PC-9 (cell line): ENCODE data around the gene TRMT112. TPM values are rescaled to one million over a fixed set of nuclear protein-coding genes. Genes with fewer than 3 reads are reported as not detected.

Source experiments
- BruUV-seq: library from RNA; stranded (reverse); fragments of 400-500 nt; replicated peaks from 2 replicates; lab custom pipeline; 2021; lab: Mats Ljungman, UMichigan
- CTCF ChIA-PET: fragments of 300-600 bp; sonication (Branson Sonifier 250); formaldehyde crosslinking; loops from one replicate; lab custom pipeline; 2022; ENCODE audit warnings: antibody characterized with exemption; lab: Charles Lee
- POLR2A ChIA-PET: fragments of 300-600 bp; sonication (Branson Sonifier 250); formaldehyde crosslinking; loops from one replicate; lab custom pipeline; 2022; ENCODE audit warnings: antibody characterized with exemption; ENCODE audit not compliant: unreplicated experiment; lab: Charles Lee
- DNase-seq, 2 experiments: peaks; one replicate each; pipeline versions ENCODE4 v3.0.0 to v3.0.0-alpha.2; 2015 to 2022; ENCODE audit warnings: mixed read lengths in 1 of 2
- H2AFZ ChIP-seq: fragments of 200-600 bp; sonication (generic); 2 replicates; pipeline ENCODE4 v1.8.1; 2017; ENCODE audit warnings: antibody characterized with exemption
- H3F3A ChIP-seq: fragments of 200-600 bp; sonication (generic); 2 replicates; pipeline ENCODE4 v1.8.1; 2017; ENCODE audit warnings: antibody characterized with exemption, mild to moderate bottlenecking, low read depth; ENCODE audit not compliant: insufficient read depth
- H3K27ac ChIP-seq: fragments of 200-600 bp; sonication (generic); 2 replicates; pipeline ENCODE4 v1.6.1; 2016; ENCODE audit warnings: mixed run types
- H3K27me3 ChIP-seq: fragments of 200-600 bp; sonication (generic); 2 replicates; pipeline ENCODE4 v1.6.1; 2016; ENCODE audit warnings: low read depth, mixed run types; ENCODE audit not compliant: insufficient read depth
- H3K36me3 ChIP-seq: fragments of 200-600 bp; sonication (generic); 2 replicates; pipeline ENCODE4 v1.6.1; 2016; ENCODE audit warnings: low read depth, mixed run types
- H3K4me1 ChIP-seq: fragments of 200-600 bp; sonication (generic); replicated peaks from 2 replicates; pipeline ENCODE4 v1.6.1; 2016; ENCODE audit warnings: mixed run types; ENCODE audit not compliant: insufficient read depth
- H3K4me2 ChIP-seq: fragments of 200-600 bp; sonication (generic); 2 replicates; pipeline ENCODE4 v1.6.1; 2017; ENCODE audit warnings: mixed run types
- H3K4me3 ChIP-seq: fragments of 200-600 bp; sonication (generic); 2 replicates; pipeline ENCODE4 v1.6.1; 2016; ENCODE audit warnings: mixed run types
- H3K79me2 ChIP-seq: fragments of 200-600 bp; sonication (generic); 2 replicates; pipeline ENCODE4 v1.6.1; 2017; ENCODE audit warnings: low read depth, mixed run types
- H3K9me2 ChIP-seq: fragments of 200-600 bp; sonication (generic); 2 replicates; pipeline ENCODE4 v1.8.1; 2017; ENCODE audit warnings: mild to moderate bottlenecking; ENCODE audit not compliant: insufficient read depth
- H3K9me3 ChIP-seq: fragments of 200-600 bp; sonication (generic); 2 replicates; pipeline ENCODE4 v1.8.1; 2016; ENCODE audit warnings: low read depth; ENCODE audit not compliant: insufficient read depth
- H4K20me1 ChIP-seq: fragments of 200-600 bp; sonication (generic); 2 replicates; pipeline ENCODE4 v1.8.1; 2017; ENCODE audit not compliant: insufficient read depth
- EZH2 ChIP-seq: fragments of 200-600 bp; sonication (generic); IDR thresholded peaks from 2 replicates; pipeline ENCODE4 v1.8.0; 2017; ENCODE audit warnings: antibody characterized with exemption, low read depth
- intact Hi-C: fragments of 100-400 bp; cut with micrococcal nuclease; formaldehyde crosslinking; loops from one replicate; pipeline ENCODE4 v1.10.0; 2022; ENCODE audit not compliant: unreplicated experiment
- total RNA-seq: library from RNA; stranded (reverse); gene quantifications from 2 replicates; pipeline ENCODE4 v1.2.3, GENCODE V29; 2021
- TF ChIP-seq, protein P1 (sequence below): fragments of 200-600 bp; sonication (generic); conservative IDR thresholded peaks from 2 replicates; pipeline ENCODE4 v1.6.1; 2017; ENCODE audit warnings: mixed run types, antibody characterized with exemption, mild to moderate bottlenecking, moderate library complexity

TRMT112 gene
- total RNA-seq, 1 experiment from 2014 or later, result 275 TPM

GRCh38 chr11:64306563-64306875 lies 10.8 kb downstream of the TRMT112 start:
- Histone ChIP-seq H3K27ac (peak overlapping the region; percentile 67), H3K27me3 (no peaks in the 10 kb centered on the region), H3K9me3 (no peaks in the 10 kb centered on the region), H3K36me3 (0 out of 2 replicates have a peak, but pooled peaks cover 8% of the 10 kb centered on the region), H3K4me2 (peak overlapping the region; percentile 94), H3K4me3 (peak overlapping the region; percentile 77), H4K20me1 (peaks cover 4% of the 10 kb centered on the region), H3K9me2 (no peaks in the 10 kb centered on the region), H2AFZ (peak overlapping the region; percentile 64), H3F3A (peaks cover 23% of the 10 kb centered on the region; the same call in 1 of the 2 replicates), H3K79me2 (peaks cover 39% of the 10 kb centered on the region), H3K4me1 (peaks cover 24% of the 10 kb centered on the region)
- intact Hi-C loops, result loop anchor here (1.0 to 10.0 kb wide), 4 partner anchors 26 to 472 kb away; partner anchors contain the start of genes COX8A and MARK2
- TSS peak; percentile 51 for BruUV-seq
- TF ChIP-seq, protein P1, sequence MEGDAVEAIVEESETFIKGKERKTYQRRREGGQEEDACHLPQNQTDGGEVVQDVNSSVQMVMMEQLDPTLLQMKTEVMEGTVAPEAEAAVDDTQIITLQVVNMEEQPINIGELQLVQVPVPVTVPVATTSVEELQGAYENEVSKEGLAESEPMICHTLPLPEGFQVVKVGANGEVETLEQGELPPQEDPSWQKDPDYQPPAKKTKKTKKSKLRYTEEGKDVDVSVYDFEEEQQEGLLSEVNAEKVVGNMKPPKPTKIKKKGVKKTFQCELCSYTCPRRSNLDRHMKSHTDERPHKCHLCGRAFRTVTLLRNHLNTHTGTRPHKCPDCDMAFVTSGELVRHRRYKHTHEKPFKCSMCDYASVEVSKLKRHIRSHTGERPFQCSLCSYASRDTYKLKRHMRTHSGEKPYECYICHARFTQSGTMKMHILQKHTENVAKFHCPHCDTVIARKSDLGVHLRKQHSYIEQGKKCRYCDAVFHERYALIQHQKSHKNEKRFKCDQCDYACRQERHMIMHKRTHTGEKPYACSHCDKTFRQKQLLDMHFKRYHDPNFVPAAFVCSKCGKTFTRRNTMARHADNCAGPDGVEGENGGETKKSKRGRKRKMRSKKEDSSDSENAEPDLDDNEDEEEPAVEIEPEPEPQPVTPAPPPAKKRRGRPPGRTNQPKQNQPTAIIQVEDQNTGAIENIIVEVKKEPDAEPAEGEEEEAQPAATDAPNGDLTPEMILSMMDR, result no peak
- no peak for TF ChIP-seq EZH2
- ChIA-PET CTCF (interaction anchor here (0.6 kb wide), 1 partner anchor 96 kb away, joined by 3 read pairs; no protein-coding TSS in a partner anchor), POLR2A (interaction anchor here (0.6 kb wide), 1 partner anchor 21 kb away, joined by 3 read pairs; no protein-coding TSS in a partner anchor)
- no peak for DNase-seq

DNA sequence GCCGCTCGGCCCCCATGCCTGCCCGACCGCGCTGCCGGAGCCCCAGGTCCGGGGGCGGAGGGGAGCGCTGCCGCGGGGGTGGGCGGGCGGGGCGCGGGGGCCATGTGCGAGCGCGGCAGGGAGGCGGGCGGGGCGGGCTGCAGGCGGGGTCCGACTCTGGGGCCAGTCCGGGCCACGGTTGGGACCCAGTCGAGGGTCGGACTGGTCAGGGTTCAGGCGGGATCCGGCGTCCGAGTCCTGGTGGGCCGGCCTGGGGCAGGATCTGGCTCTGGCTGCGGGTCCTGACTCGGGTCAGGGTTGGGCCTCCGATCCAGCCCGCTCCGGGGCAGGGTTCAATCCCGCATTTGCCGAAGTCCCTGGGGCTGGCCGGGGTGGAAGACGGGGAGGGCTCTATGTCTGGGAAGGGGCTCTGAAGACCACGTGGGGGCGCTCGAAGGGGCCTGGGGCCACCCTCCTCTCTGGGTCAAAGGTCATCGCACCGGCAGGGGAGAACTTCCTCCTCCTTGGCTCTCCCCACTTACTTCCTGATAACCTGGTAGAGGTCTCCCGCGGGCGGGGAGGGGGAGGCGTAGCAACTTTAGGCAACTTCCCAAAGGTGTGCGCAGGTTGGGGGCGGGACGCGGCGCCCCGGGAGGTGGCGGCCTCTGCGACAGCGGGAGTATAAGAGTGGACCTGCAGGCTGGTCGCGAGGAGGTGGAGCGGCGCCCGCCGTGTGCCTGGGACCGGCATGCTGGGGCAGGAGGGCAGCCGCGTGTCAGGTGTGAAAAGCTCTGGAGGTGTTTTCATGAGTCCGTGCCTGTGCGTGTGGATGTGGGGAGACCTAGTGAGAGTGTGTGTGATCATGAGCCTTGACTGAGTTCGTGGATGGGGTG lies 11.4 kb downstream of the TRMT112 start:
- Histone ChIP-seq H3K27ac (peak overlapping the region; percentile 67), H3K4me2 (peak overlapping the region; percentile 94), H3K9me2 (no peaks in the 10 kb centered on the region), H4K20me1 (peaks cover 4% of the 10 kb centered on the region), H2AFZ (peak overlapping the region; percentile 64), H3F3A (peaks cover 24% of the 10 kb centered on the region; the same call in 1 of the 2 replicates), H3K27me3 (no peaks in the 10 kb centered on the region), H3K4me3 (peak overlapping the region; percentile 77), H3K4me1 (peaks cover 27% of the 10 kb centered on the region), H3K36me3 (0 out of 2 replicates have a peak, but pooled peaks cover 7% of the 10 kb centered on the region), H3K79me2 (peaks cover 34% of the 10 kb centered on the region), H3K9me3 (no peaks in the 10 kb centered on the region)
- ChIA-PET POLR2A (interaction anchor here (0.6 to 1.2 kb wide), 6 partner anchors 12 to 304 kb away, joined by 3 to 23 read pairs (median 6); partner anchors contain the start of genes PRDX5 and TRMT112), CTCF (interaction anchor here (0.6 to 1.5 kb wide), 3 partner anchors 12 to 96 kb away, joined by 3 to 20 read pairs (median 5); partner anchors contain the start of gene TRMT112)
- intact Hi-C loops, result loop anchor here (1.0 to 10.0 kb wide), 9 partner anchors 13 to 471 kb away; partner anchors contain the start of genes BAD, COX8A, FKBP2 and MARK2
- peak; percentile 88 to 94 for DNase-seq
- BruUV-seq, result no TSS peak
- TF ChIP-seq EZH2, result no peak
- TF ChIP-seq, protein P1, result peak; percentile 51; the same call in 1 of the 2 replicates

DNA sequence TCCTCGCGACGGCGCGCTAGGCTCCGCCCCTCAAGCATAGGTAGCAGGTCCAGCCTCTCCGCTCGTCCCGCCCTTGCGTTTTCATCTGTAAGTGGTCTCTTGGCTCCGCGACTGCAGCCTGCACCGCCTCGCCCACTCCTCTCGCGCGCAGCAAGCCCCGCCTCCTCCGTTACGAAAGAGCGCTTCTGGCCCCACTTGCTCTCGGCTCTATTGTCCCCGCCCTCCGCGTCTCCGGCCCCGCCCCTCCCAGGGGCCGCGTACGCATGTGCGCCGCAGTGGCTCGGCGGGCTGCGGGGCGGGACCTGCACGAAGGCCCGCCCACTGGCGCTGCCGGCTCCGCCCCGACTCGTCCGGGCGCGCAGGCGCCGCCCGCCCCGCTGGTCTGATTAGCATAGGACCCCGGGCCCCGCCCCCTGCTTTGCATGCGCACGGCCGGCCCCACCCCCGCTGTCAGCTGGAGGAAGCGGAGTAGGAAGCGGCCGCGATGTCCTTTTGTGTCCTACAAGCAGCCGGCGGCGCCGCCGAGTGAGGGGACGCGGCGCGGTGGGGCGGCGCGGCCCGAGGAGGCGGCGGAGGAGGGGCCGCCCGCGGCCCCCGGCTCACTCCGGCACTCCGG lies 12.2 kb downstream of the TRMT112 start, which contains the start of gene ESRRA:
Gene ESRRA, plus strand, starts transcription at position 450 of the 616 bp plus-strand sequence. CDS start 1,656 bp downstream, outside the sequence.
- H3K4me1 ChIP-seq, result peaks cover 27% of the 10 kb centered on the region
- peak within 1 kb of the TSS; percentile 94 for H3K4me2 ChIP-seq
- H3K9me3 ChIP-seq, result no peaks in the 10 kb centered on the region
- intact Hi-C loops, result loop anchor here (1.0 to 10.0 kb wide), 7 partner anchors 14 to 470 kb away; partner anchors contain the start of genes BAD, COX8A, FKBP2 and MARK2
- H3K27me3 ChIP-seq, result 0 out of 2 replicates have a peak, but pooled peaks cover 7% of the 10 kb centered on the region
- peak within 1 kb of the TSS; percentile 77 for H3K4me3 ChIP-seq
- peaks cover 28% of the 10 kb centered on the region for H3K79me2 ChIP-seq
- 0 out of 2 replicates have a peak, but pooled peaks cover 5% of the 10 kb centered on the region for H3K36me3 ChIP-seq
- H3K9me2 ChIP-seq, result no peaks in the 10 kb centered on the region
- TF ChIP-seq EZH2, result no peak
- TF ChIP-seq, protein P1, result no peak
- peak within 1 kb of the TSS; percentile 80 for H2AFZ ChIP-seq
- no TSS peak for BruUV-seq
- peak; percentile 96 to 100 for DNase-seq
- CTCF ChIA-PET, result interaction anchor here (0.6 to 1.9 kb wide), 14 partner anchors 10 to 1551 kb away, joined by 3 to 20 read pairs (median 4); partner anchors contain the start of genes BAD, PRDX5, SF1 and TRMT112
- H3K27ac ChIP-seq, result peak within 1 kb of the TSS; percentile 71
- H3F3A ChIP-seq, result peaks cover 24% of the 10 kb centered on the region; the same call in 1 of the 2 replicates
- peaks cover 3% of the 10 kb centered on the region for H4K20me1 ChIP-seq
- POLR2A ChIA-PET, result interaction anchor here (0.7 to 1.2 kb wide), 7 partner anchors 12 to 303 kb away, joined by 3 to 23 read pairs (median 6); partner anchors contain the start of genes PRDX5 and TRMT112
